AG04450 (cell line): ENCODE data around the gene PLEKHA8. TPM values are rescaled to one million over a fixed set of nuclear protein-coding genes. Genes with fewer than 3 reads are reported as not detected.
A peak's percentile ranks its signal among the peaks of the same experiment; 100 is the strongest.
"Not testable (repeated sequence)": the region's sequence is repeated elsewhere in the genome, so short reads cannot be mapped to it uniquely, and the experiment has no call there.

Experiments
- CTCF ChIA-PET: fragments of 300-600, 350-600 bp; formaldehyde crosslinking; extraction: SDS; loops from one replicate; lab custom pipeline; 2022; ENCODE audit warnings: antibody characterized with exemption, inconsistent platforms; lab: Charles Lee
- POLR2A ChIA-PET: fragments of 350-600 bp; formaldehyde crosslinking; extraction: SDS; loops from one replicate; lab custom pipeline; 2021; ENCODE audit warnings: antibody characterized with exemption, inconsistent platforms; lab: Yijun Ruan, JAX
- DNase-seq: peaks from one replicate; pipeline ENCODE4 v3.0.0-alpha.2; 2011; ENCODE audit warnings: low read depth, low spot score
- H3K27ac ChIP-seq: one replicate; pipeline ENCODE4 v1.5.1; 2012; ENCODE audit warnings: low read depth, low read length, control low read depth
- H3K27me3 ChIP-seq: one replicate; pipeline ENCODE4 v1.6.0; 2012; ENCODE audit warnings: low read length; ENCODE audit not compliant: control insufficient read depth, insufficient read depth
- H3K4me3 ChIP-seq: 2 replicates; pipeline ENCODE4 v1.5.1; 2011; ENCODE audit warnings: mild to moderate bottlenecking, low read depth, low read length, control low read depth
- H3K9me3 ChIP-seq: 2 replicates; pipeline ENCODE4 v1.5.1; 2012; ENCODE audit warnings: low read length; ENCODE audit not compliant: control insufficient read depth, insufficient read depth
- polyA plus RNA-seq: library from polyadenylated mRNA; depleted of rRNA; stranded (reverse); fragments of >200 nt; gene quantifications from 2 replicates; pipeline ENCODE4 v1.2.3, GENCODE V29; 2011
- TF ChIP-seq, protein P1 (sequence below): IDR thresholded peaks from 2 replicates; pipeline ENCODE4 v1.5.1; 2011; ENCODE audit warnings: low read depth, low read length, control low read depth, inconsistent platforms

PLEKHA8 gene
- polyA plus RNA-seq, 1 experiment = 12.6 TPM

DNA sequence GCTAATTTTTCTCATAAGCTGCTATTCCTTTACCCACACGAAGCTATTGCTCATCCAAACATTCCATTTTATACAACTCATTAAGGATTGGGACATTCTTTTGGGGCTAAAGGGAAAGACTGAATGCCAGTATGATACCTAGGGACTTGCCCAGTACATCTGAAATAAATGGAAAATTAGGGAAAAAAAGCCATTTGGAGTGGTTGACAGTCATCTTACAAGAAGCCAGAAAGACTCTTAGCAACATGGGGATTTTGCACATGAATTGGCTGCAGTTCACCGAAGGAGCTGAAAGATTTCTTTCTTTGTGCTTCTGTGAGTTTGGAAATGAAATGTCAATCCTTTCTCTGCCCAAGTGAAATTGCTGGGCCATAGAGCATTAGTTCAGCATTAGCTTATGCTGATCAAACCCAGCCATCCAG lies 63.3 kb downstream of the PLEKHA8 start:
- no peaks in the 10 kb centered on the region for H3K9me3 ChIP-seq
- H3K4me3 ChIP-seq = no peak overlapping the region
- ChIA-PET POLR2A (interaction anchor here (0.7 to 1.2 kb wide), 2 partner anchors 378 to 1535 kb away, joined by 3 to 4 read pairs; no protein-coding TSS in a partner anchor), CTCF (interaction anchor here (0.9 to 4.7 kb wide), 3 partner anchors 16 to 30 kb away, joined by 3 to 17 read pairs (median 6); no protein-coding TSS in a partner anchor)
- DNase-seq = peak; percentile 16
- TF ChIP-seq, protein P1, sequence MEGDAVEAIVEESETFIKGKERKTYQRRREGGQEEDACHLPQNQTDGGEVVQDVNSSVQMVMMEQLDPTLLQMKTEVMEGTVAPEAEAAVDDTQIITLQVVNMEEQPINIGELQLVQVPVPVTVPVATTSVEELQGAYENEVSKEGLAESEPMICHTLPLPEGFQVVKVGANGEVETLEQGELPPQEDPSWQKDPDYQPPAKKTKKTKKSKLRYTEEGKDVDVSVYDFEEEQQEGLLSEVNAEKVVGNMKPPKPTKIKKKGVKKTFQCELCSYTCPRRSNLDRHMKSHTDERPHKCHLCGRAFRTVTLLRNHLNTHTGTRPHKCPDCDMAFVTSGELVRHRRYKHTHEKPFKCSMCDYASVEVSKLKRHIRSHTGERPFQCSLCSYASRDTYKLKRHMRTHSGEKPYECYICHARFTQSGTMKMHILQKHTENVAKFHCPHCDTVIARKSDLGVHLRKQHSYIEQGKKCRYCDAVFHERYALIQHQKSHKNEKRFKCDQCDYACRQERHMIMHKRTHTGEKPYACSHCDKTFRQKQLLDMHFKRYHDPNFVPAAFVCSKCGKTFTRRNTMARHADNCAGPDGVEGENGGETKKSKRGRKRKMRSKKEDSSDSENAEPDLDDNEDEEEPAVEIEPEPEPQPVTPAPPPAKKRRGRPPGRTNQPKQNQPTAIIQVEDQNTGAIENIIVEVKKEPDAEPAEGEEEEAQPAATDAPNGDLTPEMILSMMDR = no peak
- H3K27me3 ChIP-seq = no peaks in the 10 kb centered on the region
- H3K27ac ChIP-seq = peak overlapping the region; percentile 58

DNA sequence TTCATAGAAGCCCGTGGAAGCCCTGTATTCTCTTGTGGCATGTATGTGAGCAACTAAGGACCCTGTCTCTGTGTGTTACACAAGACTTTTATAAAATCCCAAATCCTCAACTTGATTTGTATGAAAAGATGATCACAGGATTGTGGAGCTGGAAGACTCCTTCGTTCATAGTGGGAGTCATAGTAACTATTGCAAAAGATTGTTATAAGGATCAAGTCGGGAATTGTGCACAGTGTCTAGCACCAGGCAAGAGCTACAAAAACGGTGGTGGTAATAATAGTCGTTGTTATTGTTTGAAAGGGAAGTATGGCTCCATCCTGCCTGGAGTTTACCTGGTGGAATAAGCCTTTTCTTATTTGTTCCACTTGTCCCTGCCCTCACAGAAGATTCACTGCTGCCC lies 63.8 kb downstream of the PLEKHA8 start:
- Histone ChIP-seq H3K27ac (peak overlapping the region; percentile 58), H3K27me3 (no peaks in the 10 kb centered on the region), H3K4me3 (no peak overlapping the region), H3K9me3 (no peaks in the 10 kb centered on the region)
- POLR2A ChIA-PET = interaction anchor here (1.2 kb wide), 1 partner anchor 377 kb away, joined by 3 read pairs; no protein-coding TSS in a partner anchor
- TF ChIP-seq, protein P1 = no peak
- DNase-seq = no peak
- CTCF ChIA-PET = interaction anchor here (4.7 kb wide), 1 partner anchor 30 kb away, joined by 17 read pairs; no protein-coding TSS in a partner anchor

DNA sequence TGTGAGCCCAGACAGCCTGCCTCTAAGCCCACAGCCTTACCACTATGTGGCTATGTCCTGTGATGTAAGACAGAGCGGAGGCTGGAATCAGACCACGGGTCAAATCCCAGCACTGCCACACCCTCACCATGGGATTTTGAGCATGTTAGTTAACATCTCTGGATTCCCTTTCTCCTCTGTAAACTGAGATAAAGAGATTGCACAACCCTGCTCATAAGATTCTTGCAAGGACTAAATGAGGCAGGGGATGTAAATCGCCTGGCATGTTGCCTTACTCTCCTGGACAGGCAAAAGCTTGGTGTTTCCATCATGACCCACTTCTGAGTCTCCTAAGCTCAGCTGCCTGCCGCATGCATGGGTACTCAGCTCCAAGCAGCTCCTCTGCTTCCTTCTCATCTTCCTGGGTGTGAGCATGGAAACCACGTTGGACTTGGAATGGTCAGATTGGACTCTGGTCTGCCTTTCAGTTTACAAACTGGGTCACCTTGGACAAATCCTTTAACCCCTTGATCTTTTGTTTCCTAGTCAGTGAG lies 65.3 kb downstream of the PLEKHA8 start:
- no peak for DNase-seq
- no peak overlapping the region for H3K27ac ChIP-seq
- no peak overlapping the region for H3K4me3 ChIP-seq
- POLR2A ChIA-PET = no interaction called here
- H3K9me3 ChIP-seq = peaks cover 2% of the 10 kb centered on the region
- CTCF ChIA-PET = no interaction called here
- H3K27me3 ChIP-seq = no peaks in the 10 kb centered on the region
- TF ChIP-seq, protein P1 = no peak

DNA sequence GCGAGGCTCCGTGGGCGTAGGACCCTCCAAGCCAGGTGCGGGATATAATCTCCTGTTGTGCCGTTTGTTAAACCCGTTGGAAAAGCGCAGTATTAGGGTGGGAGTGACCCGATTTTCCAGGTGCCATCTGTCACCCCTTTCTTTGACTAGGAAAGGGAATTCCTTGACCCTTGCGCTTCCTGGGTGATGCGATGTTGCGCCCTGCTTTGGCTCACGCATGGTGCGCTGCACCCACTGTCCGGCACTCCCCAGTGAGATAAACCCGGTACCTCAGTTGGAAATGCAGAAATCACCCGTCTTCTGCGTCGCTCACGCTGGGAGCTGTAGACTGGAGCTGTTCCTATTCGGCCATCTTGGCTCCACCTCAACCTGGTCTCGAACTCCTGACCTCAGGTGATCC lies 70.4 kb downstream of the PLEKHA8 start:
- DNase-seq, H3K27ac ChIP-seq, H3K4me3 ChIP-seq, H3K27me3 ChIP-seq, POLR2A ChIA-PET, H3K9me3 ChIP-seq: not testable (repeated sequence)
- CTCF ChIA-PET = interaction anchor here (1.3 kb wide), 1 partner anchor 18 kb away, joined by 3 read pairs; no protein-coding TSS in a partner anchor

DNA sequence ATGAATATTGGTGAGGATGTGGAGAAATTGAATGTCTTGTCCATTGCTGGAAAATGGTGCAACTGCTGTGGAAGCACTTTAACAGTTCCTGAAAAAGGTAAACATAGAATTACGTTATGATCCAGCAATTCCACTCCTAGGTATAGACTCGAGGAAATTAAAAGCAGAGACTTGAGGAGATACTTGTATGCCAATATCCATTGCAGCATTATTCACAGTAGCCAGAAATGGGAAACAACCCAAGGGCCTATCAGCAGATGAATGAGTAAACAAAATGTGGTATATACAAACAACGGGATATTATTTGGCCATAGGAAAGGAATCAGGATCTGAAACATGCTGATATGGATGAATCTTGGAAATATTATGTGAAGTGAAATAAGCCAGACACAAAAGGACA lies 74.1 kb downstream of the PLEKHA8 start:
- POLR2A ChIA-PET = no interaction called here
- peaks cover 5% of the 10 kb centered on the region for H3K9me3 ChIP-seq

More for the DNA sequence above, 74.1 kb downstream of the PLEKHA8 start:
- TF ChIP-seq, protein P1 = no peak
- CTCF ChIA-PET = no interaction called here
- Histone ChIP-seq H3K27ac (no peak overlapping the region), H3K4me3 (no peak overlapping the region), H3K27me3 (no peaks in the 10 kb centered on the region)
- no peak for DNase-seq
